Gastrocnemius medialis (tissue), 4 donors: ENCODE measurements around the gene IGSF8.

Experiments used
- POLR2A ChIP-seq, 2 donors: fragments of 450-650 bp; IDR thresholded peaks; one replicate each; pipeline ENCODE4 v1.6.1; 2017; ENCODE audit warnings: antibody characterized with exemption in 2 of 2, mild to moderate bottlenecking in 2 of 2, moderate library complexity in 2 of 2
- TF ChIP-seq, protein P1 (sequence below), 5 experiments: fragments of 450-650 bp in 3 of 5; fragments of 200-600 bp in 2 of 5; sonication (generic) in 2 of 5; IDR thresholded peaks in 4 of 5; conservative IDR thresholded peaks in 1 of 5; 1 replicate in 4 of 5; 2 replicates in 1 of 5; pipeline ENCODE4 v1.5.1; 2016 to 2019; ENCODE audit warnings: antibody characterized with exemption in 5 of 5, mild to moderate bottlenecking in 3 of 5, moderate library complexity in 3 of 5

- TF ChIP-seq, protein P1, sequence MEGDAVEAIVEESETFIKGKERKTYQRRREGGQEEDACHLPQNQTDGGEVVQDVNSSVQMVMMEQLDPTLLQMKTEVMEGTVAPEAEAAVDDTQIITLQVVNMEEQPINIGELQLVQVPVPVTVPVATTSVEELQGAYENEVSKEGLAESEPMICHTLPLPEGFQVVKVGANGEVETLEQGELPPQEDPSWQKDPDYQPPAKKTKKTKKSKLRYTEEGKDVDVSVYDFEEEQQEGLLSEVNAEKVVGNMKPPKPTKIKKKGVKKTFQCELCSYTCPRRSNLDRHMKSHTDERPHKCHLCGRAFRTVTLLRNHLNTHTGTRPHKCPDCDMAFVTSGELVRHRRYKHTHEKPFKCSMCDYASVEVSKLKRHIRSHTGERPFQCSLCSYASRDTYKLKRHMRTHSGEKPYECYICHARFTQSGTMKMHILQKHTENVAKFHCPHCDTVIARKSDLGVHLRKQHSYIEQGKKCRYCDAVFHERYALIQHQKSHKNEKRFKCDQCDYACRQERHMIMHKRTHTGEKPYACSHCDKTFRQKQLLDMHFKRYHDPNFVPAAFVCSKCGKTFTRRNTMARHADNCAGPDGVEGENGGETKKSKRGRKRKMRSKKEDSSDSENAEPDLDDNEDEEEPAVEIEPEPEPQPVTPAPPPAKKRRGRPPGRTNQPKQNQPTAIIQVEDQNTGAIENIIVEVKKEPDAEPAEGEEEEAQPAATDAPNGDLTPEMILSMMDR (IDR thresholded peaks at IDR 0.05 in 4 of 5, conservative IDR thresholded peaks at IDR 0.05 in 1 of 5): no peak
- no peak for TF ChIP-seq POLR2A (IDR thresholded peaks at IDR 0.05)
Measured at GRCh38 chr1:160109686-160110085, 11.3 kb upstream of the IGSF8 start.
